Measurements from ENCODE around the gene TOM1L2. TPM values are rescaled to one million over a fixed set of nuclear protein-coding genes. Genes with fewer than 3 reads are reported as not detected.

Gene TOM1L2
- 100 to 1,000 TPM; 119 to 555 (median 155) TPM for total RNA-seq

- DNase-seq (ENCODE audit: low spot score in 2 of 2), result peak; percentile 100
- 0 to 1% methylated on average over 45 to 49 of the region's 59 CpGs for WGBS, 2 donors
- TF ChIP-seq CTCF (IDR thresholded peaks at IDR 0.05) (no peak), POLR2A (IDR thresholded peaks at IDR 0.05) (peak in 1 of 2 donors; percentile 82)
- intact Hi-C loops (cut with DNase I; ENCODE audit: low total_unique reads), result no loop called here
- H3K4me3 ChIP-seq (ENCODE audit: low read depth, poor library complexity, severe bottlenecking), result peak within 1 kb of the TSS; percentile 82
These were observed at the start of gene TOM1L2, which contains the start of gene DRC3 for GRCh38 chr17:17972126-17972951. Gene TOM1L2 (minus strand): TSS chr17:17972400. CDS start chr17:17972313, 87 bp downstream. Gene DRC3 (plus strand): TSS chr17:17972862. CDS start chr17:17977599, 4,737 bp downstream.

GRCh38 chr17:18021372-18021771 is 49.2 kb upstream of the TOM1L2 start:
- TF ChIP-seq POLR2A (IDR thresholded peaks at IDR 0.05), result no peak
- TF ChIP-seq CTCF (IDR thresholded peaks at IDR 0.05), result no peak
- DNase-seq (ENCODE audit: low spot score in 2 of 2), result peak in 1 of 2 donors; percentile 59
- intact Hi-C loops (cut with DNase I; ENCODE audit: low total_unique reads), result no loop called here
- WGBS, 2 donors, result 94 to 98% methylated on average over 5 of the region's 5 CpGs
- no peak overlapping the region for H3K4me3 ChIP-seq (ENCODE audit: low read depth, poor library complexity, severe bottlenecking)

GRCh38 chr17:18020971-18021370 is 48.8 kb upstream of the TOM1L2 start:
- 95 to 96% methylated on average over 6 of the region's 6 CpGs for WGBS, 2 donors
- intact Hi-C loops (cut with DNase I; ENCODE audit: low total_unique reads), result no loop called here
- no peak overlapping the region for H3K4me3 ChIP-seq (ENCODE audit: low read depth, poor library complexity, severe bottlenecking)
- no peak for TF ChIP-seq POLR2A (IDR thresholded peaks at IDR 0.05)
- no peak for TF ChIP-seq CTCF (IDR thresholded peaks at IDR 0.05)
- DNase-seq (ENCODE audit: low spot score in 2 of 2), result peak in 1 of 2 donors; percentile 70

GRCh38 chr17:18019838-18020154 is 47.6 kb upstream of the TOM1L2 start:
- no peak for DNase-seq (ENCODE audit: low spot score in 2 of 2)
- H3K4me3 ChIP-seq (ENCODE audit: low read depth, poor library complexity, severe bottlenecking), result no peak overlapping the region
- WGBS, 2 donors, result 80 to 89% methylated on average over 2 of the region's 2 CpGs
- TF ChIP-seq POLR2A (IDR thresholded peaks at IDR 0.05) (no peak), CTCF (IDR thresholded peaks at IDR 0.05) (no peak)
- intact Hi-C loops (cut with DNase I; ENCODE audit: low total_unique reads), result no loop called here

GRCh38 chr17:18018411-18018921 is 46.3 kb upstream of the TOM1L2 start:
- DNase-seq (ENCODE audit: low spot score in 2 of 2), result peak in 1 of 2 donors; percentile 70
- intact Hi-C loops (cut with DNase I; ENCODE audit: low total_unique reads), result no loop called here
- no peak overlapping the region for H3K4me3 ChIP-seq (ENCODE audit: low read depth, poor library complexity, severe bottlenecking)
- TF ChIP-seq CTCF (IDR thresholded peaks at IDR 0.05) (no peak), POLR2A (IDR thresholded peaks at IDR 0.05) (no peak)
- 91 to 93% methylated on average over 11 to 15 of the region's 15 CpGs for WGBS, 2 donors

Measured in lower leg skin (tissue), 4 donors.